Fibroblast of lung (primary cell): ENCODE results near the gene CEACAM5.

Source experiments
- CTCF ChIP-seq, 2 donors: IDR thresholded peaks in 1 of 2; conservative IDR thresholded peaks in 1 of 2; 1 replicate in 1 of 2; 2 replicates in 1 of 2; pipeline ENCODE4 v1.5.1; 2011 to 2012; ENCODE audit warnings: low read length in 2 of 2, control low read depth in 1 of 2, inconsistent platforms in 1 of 2, low read depth in 1 of 2, mild to moderate bottlenecking in 1 of 2
- EZH2 ChIP-seq: IDR thresholded peaks from 2 replicates; pipeline ENCODE4 v1.5.1; 2012; ENCODE audit warnings: low read length, control low read depth, mild to moderate bottlenecking; ENCODE audit errors: missing control alignments

- TF ChIP-seq CTCF (conservative IDR thresholded peaks at IDR 0.05 in 1 of 2, IDR thresholded peaks at IDR 0.05 in 1 of 2; ENCODE audit: low read depth in 1 of 2, low read length in 2 of 2), result no peak
- no peak for TF ChIP-seq EZH2
These were observed 10.3 kb downstream of the CEACAM5 start for GRCh38 chr19:41718761-41719160.
